MM.1S (cell line): ENCODE measurements around the gene LGALS7.
"Not testable (repeated sequence)": the region's sequence is repeated elsewhere in the genome, so short reads cannot be mapped to it uniquely, and the experiment has no call there.

Experiments
- DNase-seq: peaks from one replicate; pipeline ENCODE4 v3.0.0-alpha.2; 2015
- H2AFZ ChIP-seq: fragments of 300-600 bp; sonication (generic); 2 replicates; pipeline ENCODE4 v1.6.0; 2016; ENCODE audit warnings: antibody characterized with exemption, low read length
- H3F3A ChIP-seq: fragments of 300-600 bp; sonication (generic); 2 replicates; pipeline ENCODE4 v1.6.1; 2016; ENCODE audit warnings: mild to moderate bottlenecking, antibody characterized with exemption, low read length, moderate library complexity, mixed read lengths; ENCODE audit not compliant: insufficient read depth
- H3K27ac ChIP-seq: fragments of 300-600 bp; sonication (generic); 2 replicates; pipeline ENCODE4 v1.5.1; 2016; ENCODE audit warnings: mild to moderate bottlenecking, low read length
- H3K27me3 ChIP-seq: fragments of 300-600 bp; sonication (generic); replicated peaks from 2 replicates; pipeline ENCODE4 v1.6.0; 2016; ENCODE audit warnings: low read length; ENCODE audit not compliant: insufficient read depth
- H3K36me3 ChIP-seq: fragments of 300-600 bp; sonication (generic); replicated peaks from 2 replicates; pipeline ENCODE4 v1.6.1; 2016; ENCODE audit warnings: mild to moderate bottlenecking, low read length, mixed read lengths; ENCODE audit not compliant: insufficient read depth
- H3K4me1 ChIP-seq: fragments of 300-600 bp; sonication (generic); 2 replicates; pipeline ENCODE4 v1.6.1; 2016; ENCODE audit warnings: low read length, mixed read lengths
- H3K4me2 ChIP-seq: fragments of 300-600 bp; sonication (generic); 2 replicates; pipeline ENCODE4 v1.6.0; 2016; ENCODE audit warnings: low read depth, low read length
- H3K4me3 ChIP-seq: fragments of 300-600 bp; sonication (generic); 2 replicates; pipeline ENCODE4 v1.5.1; 2016; ENCODE audit warnings: low read length, mixed read lengths
- H3K79me2 ChIP-seq: fragments of 300-600 bp; sonication (generic); 2 replicates; pipeline ENCODE4 v1.6.1; 2016; ENCODE audit warnings: mixed run types, low read length, mixed read lengths
- H3K9ac ChIP-seq: fragments of 300-600 bp; sonication (generic); 2 replicates; pipeline ENCODE4 v1.6.1; 2016; ENCODE audit warnings: low read length, mixed read lengths
- H3K9me2 ChIP-seq: fragments of 300-600 bp; sonication (generic); replicated peaks from 2 replicates; pipeline ENCODE4 v1.6.1; 2016; ENCODE audit warnings: mild to moderate bottlenecking, low read length, mixed read lengths; ENCODE audit not compliant: insufficient read depth
- H3K9me3 ChIP-seq: fragments of 300-600 bp; sonication (generic); replicated peaks from 2 replicates; pipeline ENCODE4 v1.6.1; 2016; ENCODE audit warnings: mild to moderate bottlenecking, low read length, mixed read lengths; ENCODE audit not compliant: insufficient read depth
- H4K20me1 ChIP-seq: fragments of 300-600 bp; sonication (generic); 2 replicates; pipeline ENCODE4 v1.6.1; 2016; ENCODE audit warnings: mild to moderate bottlenecking, low read length, moderate library complexity, mixed read lengths; ENCODE audit not compliant: insufficient read depth
- CTCF ChIP-seq: fragments of 300-600 bp; sonication (generic); IDR thresholded peaks from 2 replicates; pipeline ENCODE4 v1.5.1; 2016; ENCODE audit warnings: antibody characterized with exemption, low read length, mixed read lengths
- EZH2 ChIP-seq: fragments of 300-600 bp; sonication (generic); optimal IDR thresholded peaks from 2 replicates; pipeline ENCODE3; 2017; ENCODE audit warnings: low read depth, mild to moderate bottlenecking, antibody characterized with exemption, low read length, mixed read lengths
- EZH2phosphoT487 ChIP-seq: fragments of 300-600 bp; sonication (generic); IDR thresholded peaks from 2 replicates; pipeline ENCODE4 v1.6.1; 2018; ENCODE audit warnings: antibody characterized with exemption, low read length

Gene LGALS7

GRCh38 chr19:38778733-38779132 lies 5.4 kb upstream of the LGALS7 start:
- no peaks in the 10 kb centered on the region for H3K9me2 ChIP-seq

GRCh38 chr19:38774181-38774950 lies 1.0 kb upstream of the LGALS7 start:
- TF ChIP-seq EZH2phosphoT487 (no peak), CTCF (no peak), EZH2 (no peak)
- Histone ChIP-seq H2AFZ (no peak overlapping the region), H3K27ac (no peak overlapping the region), H3K4me1 (no peaks in the 10 kb centered on the region), H3K4me2 (no peak overlapping the region), H3K79me2 (no peaks in the 10 kb centered on the region), H3K9me2 (no peaks in the 10 kb centered on the region), H3K36me3 (no peaks in the 10 kb centered on the region), H4K20me1 (no peaks in the 10 kb centered on the region), H3K27me3 (peaks cover 12% of the 10 kb centered on the region), H3F3A (no peaks in the 10 kb centered on the region), H3K4me3 (no peak overlapping the region), H3K9me3 (no peaks in the 10 kb centered on the region), H3K9ac (no peak overlapping the region)
- no peak for DNase-seq

More at GRCh38 chr19:38778733-38779132, 5.4 kb upstream of the LGALS7 start:
- Histone ChIP-seq H3K36me3 (no peaks in the 10 kb centered on the region), H3K4me1 (no peaks in the 10 kb centered on the region), H3K79me2 (no peaks in the 10 kb centered on the region), H3K9ac (no peak overlapping the region), H4K20me1 (no peaks in the 10 kb centered on the region), H3K27me3 (peaks cover 39% of the 10 kb centered on the region), H3K27ac (no peak overlapping the region), H2AFZ (no peak overlapping the region), H3K9me3 (no peaks in the 10 kb centered on the region), H3K4me2 (no peak overlapping the region), H3K4me3 (no peak overlapping the region), H3F3A (no peaks in the 10 kb centered on the region)
- no peak for TF ChIP-seq CTCF
- TF ChIP-seq EZH2phosphoT487: no peak
- TF ChIP-seq EZH2: no peak
- no peak for DNase-seq

GRCh38 chr19:38771569-38771968 lies 1.7 kb downstream of the LGALS7 start:
- not testable (repeated sequence) for H3K27ac ChIP-seq, H3K4me1 ChIP-seq, H3K9ac ChIP-seq, H3K4me3 ChIP-seq, H3K4me2 ChIP-seq, H3F3A ChIP-seq, H3K9me2 ChIP-seq, H3K36me3 ChIP-seq, H4K20me1 ChIP-seq, H3K27me3 ChIP-seq, H3K79me2 ChIP-seq, H3K9me3 ChIP-seq, DNase-seq, H2AFZ ChIP-seq

GRCh38 chr19:38770949-38771275 lies 2.4 kb downstream of the LGALS7 start:
- H3K4me3 ChIP-seq, H3K4me2 ChIP-seq, H3K27me3 ChIP-seq, H3K4me1 ChIP-seq, H2AFZ ChIP-seq, DNase-seq, H3K27ac ChIP-seq, H4K20me1 ChIP-seq, H3F3A ChIP-seq, H3K36me3 ChIP-seq, H3K9me3 ChIP-seq, H3K9ac ChIP-seq, H3K79me2 ChIP-seq, H3K9me2 ChIP-seq: not testable (repeated sequence)

- H3K27ac ChIP-seq, H3K36me3 ChIP-seq, H3K9me2 ChIP-seq, H3F3A ChIP-seq, DNase-seq, H4K20me1 ChIP-seq, H3K4me1 ChIP-seq, H3K79me2 ChIP-seq, H3K4me3 ChIP-seq, H3K9ac ChIP-seq, H3K9me3 ChIP-seq: not testable (repeated sequence)
- Histone ChIP-seq H2AFZ (peak overlapping the region; percentile 55; the same call in 1 of the 2 replicates), H3K27me3 (peaks cover 12% of the 10 kb centered on the region), H3K4me2 (peak overlapping the region; percentile 53)
Measured at GRCh38 chr19:38770228-38770948, 2.9 kb downstream of the LGALS7 start.
